ENCODE measurements around the gene MYH10.

GRCh38 chr17:8469964-8470363, 160.6 kb downstream of the MYH10 start:
- TF ChIP-seq ZNF549 (tag by site-specific recombination; IDR thresholded peaks at IDR 0.05) (no peak), GLI4 (tag by site-specific recombination; IDR thresholded peaks at IDR 0.05) (no peak), ZNF211 (tag by site-specific recombination; IDR thresholded peaks at IDR 0.05; ENCODE audit: low read depth) (no peak), ZNF221 (tag by site-specific recombination; IDR thresholded peaks at IDR 0.05; ENCODE audit: borderline replicate concordance) (no peak), YY1 (tag by site-specific recombination; IDR thresholded peaks at IDR 0.05) (no peak), CTCF (tag by site-specific recombination; IDR thresholded peaks at IDR 0.05) (no peak), ZNF138 (tag by site-specific recombination; IDR thresholded peaks at IDR 0.05; ENCODE audit: borderline replicate concordance) (no peak), ZNF121 (tag by site-specific recombination; IDR thresholded peaks at IDR 0.05) (no peak), ZNF10 (tag by site-specific recombination; IDR thresholded peaks at IDR 0.05) (no peak), ZNF513 (tag by site-specific recombination; IDR thresholded peaks at IDR 0.05) (no peak)
